ENCODE results near the gene USF2. TPM values are rescaled to one million over a fixed set of nuclear protein-coding genes. Genes with fewer than 3 reads are reported as not detected.
A peak's percentile ranks its signal among the peaks of the same experiment; 100 is the strongest.

USF2 gene
- total RNA-seq, 1 donor from 2014 or later: 113 TPM

- DNase-seq (ENCODE audit: low spot score): peak; percentile 44
Measured at GRCh38 chr19:35265900-35266519, 2.8 kb upstream of the USF2 start.

DNA sequence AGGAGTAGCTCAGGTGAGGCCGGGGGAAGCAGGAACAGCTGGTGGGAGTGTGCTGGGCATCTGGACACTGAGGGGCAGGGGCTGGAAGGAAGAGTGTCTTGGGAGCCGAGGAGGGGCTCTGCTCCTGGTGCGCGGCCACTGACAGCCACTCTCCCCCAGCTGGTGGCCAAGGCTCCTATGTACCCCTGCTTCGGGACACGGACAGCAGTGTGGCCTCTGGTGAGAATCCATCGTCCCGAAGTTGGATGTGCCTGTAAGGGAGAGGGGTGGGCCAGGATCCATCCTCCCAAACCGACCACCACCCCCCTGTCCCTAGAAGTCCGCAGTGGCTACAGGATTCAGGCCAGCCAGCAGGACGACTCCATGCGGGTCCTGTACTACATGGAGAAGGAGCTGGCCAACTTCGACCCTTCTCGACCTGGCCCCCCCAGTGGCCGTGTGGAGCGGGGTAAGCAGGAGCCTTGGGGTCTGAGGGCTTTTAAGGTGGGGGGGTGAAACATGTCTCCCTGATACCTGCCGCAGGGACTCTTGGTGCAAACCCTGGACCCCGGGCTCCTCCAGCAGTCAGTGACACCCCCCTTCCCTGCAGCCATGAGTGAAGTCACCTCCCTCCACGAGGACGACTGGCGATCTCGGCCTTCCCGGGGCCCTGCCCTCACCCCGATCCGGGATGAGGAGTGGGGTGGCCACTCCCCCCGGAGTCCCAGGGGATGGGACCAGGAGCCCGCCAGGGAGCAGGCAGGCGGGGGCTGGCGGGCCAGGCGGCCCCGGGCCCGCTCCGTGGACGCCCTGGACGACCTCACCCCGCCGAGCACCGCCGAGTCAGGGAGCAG lies 2.0 kb upstream of the USF2 start:
- peak; percentile 49 for DNase-seq (ENCODE audit: low spot score)

- DNase-seq (ENCODE audit: low spot score): peak; percentile 63
Measured at GRCh38 chr19:35267353-35267817, 1.4 kb upstream of the USF2 start.

DNA sequence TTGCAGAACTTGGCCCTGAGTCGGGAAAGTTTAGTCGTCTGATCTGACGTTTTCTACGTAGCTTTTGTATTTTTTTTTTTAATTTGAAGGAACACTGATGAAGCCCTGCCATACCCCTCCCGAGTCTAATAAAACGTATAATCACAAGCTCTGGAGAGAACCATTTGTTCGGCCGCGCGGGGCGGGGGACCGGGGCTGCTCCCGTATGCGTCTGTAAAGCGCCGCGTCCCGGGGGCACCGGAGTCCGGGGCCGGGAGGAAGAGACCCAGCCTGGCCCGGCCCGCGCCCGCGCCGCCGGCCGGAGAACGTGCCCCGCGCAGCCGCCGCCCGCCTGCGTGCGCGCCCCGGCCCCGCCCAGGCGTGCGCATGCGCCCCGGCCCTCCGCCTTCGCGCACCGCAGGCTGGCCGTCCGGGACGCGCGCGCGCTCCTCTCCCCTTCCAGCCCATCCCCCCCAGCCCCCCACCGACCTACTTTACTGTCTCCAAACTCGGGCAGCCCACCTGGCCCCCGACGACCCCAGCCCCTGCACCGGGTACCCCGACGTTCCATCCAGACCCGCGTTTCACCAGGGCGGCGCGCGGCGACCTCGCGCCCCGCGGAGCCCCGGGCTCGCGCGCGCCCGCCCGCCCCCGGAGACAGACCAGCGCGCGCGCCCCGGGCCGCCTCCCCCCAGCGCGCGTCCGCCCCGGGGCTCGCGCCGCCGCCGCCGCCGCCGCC lies 785 bp upstream of the USF2 start:
- DNase-seq (ENCODE audit: low spot score): peak; percentile 71

DNA sequence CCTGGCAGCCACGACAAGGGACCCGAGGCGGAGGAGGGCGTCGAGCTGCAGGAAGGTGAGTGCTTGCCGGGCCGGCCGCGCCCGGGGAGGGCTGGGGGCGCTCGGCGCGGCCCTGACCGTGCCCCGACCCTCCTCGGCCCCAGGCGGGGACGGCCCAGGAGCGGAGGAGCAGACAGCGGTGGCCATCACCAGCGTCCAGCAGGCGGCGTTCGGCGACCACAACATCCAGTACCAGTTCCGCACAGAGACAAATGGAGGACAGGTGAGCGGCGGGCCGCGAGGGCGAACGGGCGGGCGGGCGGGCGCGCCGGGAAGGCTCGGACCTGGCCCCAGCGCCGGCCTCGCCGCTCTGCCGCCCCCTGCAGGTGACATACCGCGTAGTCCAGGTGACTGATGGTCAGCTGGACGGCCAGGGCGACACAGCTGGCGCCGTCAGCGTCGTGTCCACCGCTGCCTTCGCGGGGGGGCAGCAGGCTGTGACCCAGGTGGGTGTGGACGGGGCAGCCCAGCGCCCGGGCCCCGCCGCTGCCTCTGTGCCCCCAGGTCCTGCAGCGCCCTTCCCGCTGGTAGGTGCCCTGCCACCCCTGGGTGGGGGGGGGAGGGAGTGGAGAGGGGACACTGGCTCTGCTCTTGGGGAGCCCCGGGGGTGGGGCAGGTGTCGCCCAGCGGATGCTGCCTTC lies 816 bp downstream of the USF2 start:
- DNase-seq (ENCODE audit: low spot score): peak; percentile 90

- DNase-seq (ENCODE audit: low spot score): peak; percentile 55
Measured at GRCh38 chr19:35270381-35270811, 1.6 kb downstream of the USF2 start.

- no peak for DNase-seq (ENCODE audit: low spot score)
Measured at GRCh38 chr19:35271546-35271945, 2.8 kb downstream of the USF2 start.

- no peak for DNase-seq (ENCODE audit: low spot score)
Measured at GRCh38 chr19:35272122-35272719, 3.5 kb downstream of the USF2 start.

- no peak for DNase-seq (ENCODE audit: low spot score)
Measured at GRCh38 chr19:35272954-35273649, 4.3 kb downstream of the USF2 start.

- DNase-seq (ENCODE audit: low spot score): no peak
Measured at GRCh38 chr19:35273686-35274259, 5.0 kb downstream of the USF2 start.

- DNase-seq (ENCODE audit: low spot score): no peak
Measured at GRCh38 chr19:35274323-35274722, 5.6 kb downstream of the USF2 start.

GRCh38 chr19:35276706-35277281 lies 8.0 kb downstream of the USF2 start:
- no peak for DNase-seq (ENCODE audit: low spot score)

DNA sequence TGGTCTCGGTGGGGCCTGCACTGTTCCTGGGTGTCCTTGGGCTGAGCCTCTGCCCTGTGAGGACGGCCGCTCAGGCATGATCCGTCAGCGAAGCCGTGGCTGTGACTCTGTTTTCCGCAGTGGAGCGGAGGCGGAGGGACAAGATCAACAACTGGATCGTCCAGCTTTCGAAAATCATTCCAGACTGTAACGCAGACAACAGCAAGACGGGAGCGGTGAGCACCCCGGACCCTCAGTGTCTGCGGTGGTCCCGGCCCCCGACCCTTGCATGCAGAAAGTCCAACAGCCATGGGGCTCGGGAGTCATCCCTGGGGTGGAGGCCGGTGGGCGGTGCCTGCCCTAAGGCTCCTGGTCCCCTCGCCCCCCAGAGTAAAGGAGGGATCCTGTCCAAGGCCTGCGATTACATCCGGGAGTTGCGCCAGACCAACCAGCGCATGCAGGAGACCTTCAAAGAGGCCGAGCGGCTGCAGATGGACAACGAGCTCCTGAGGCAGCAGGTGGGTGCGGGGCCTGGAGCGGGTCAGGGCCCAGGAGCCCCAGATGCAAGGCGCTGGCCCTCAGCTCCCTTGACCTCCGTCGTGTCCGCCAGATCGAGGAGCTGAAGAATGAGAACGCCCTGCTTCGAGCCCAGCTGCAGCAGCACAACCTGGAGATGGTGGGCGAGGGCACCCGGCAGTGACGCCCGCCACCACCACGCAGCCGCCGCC lies 10.0 kb downstream of the USF2 start:
- DNase-seq (ENCODE audit: low spot score): no peak

GRCh38 chr19:35279374-35279773 lies 10.6 kb downstream of the USF2 start:
- DNase-seq (ENCODE audit: low spot score): no peak

DNA sequence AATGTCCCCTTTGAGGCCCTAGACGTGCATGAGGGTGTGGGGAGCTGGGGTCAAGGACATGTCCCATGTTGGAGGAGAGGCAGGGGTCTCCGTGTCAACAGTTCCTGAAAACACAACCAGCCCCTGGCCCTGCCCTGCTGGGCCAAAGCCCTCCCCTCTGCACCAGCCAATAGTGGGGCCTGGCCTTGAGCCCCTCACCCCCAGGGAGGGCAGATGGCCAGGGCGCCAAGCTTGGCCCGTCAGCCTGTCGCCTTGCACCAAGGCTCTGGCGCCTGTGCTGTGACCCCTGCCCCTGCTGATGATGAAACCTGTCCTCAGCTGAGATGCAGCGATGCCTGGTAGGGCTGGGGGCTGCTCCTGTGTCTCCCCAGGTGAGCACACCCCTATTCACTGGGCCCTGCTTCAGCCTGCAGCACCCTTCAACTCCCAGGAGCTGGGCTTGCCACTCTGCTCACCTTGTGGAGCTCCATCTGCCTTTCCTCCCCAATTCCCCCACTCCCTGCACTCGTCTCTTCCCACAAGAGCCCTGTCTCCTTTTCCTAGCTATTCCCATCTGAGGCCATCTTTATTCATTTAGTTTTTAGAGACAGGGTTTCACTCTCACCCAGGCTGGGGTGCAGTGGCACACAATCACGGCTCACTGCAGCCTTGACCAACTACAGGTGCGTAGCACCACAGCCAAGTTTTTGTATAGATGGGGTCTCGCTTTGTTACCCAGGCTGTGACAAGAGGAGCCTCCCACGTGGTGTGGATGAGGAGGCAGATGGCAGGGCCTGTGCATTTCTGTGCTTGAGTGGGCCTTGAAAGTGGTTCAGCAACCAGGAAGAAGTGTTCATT lies 11.4 kb downstream of the USF2 start:
- DNase-seq (ENCODE audit: low spot score): no peak

GRCh38 chr19:35281303-35281702 lies 12.5 kb downstream of the USF2 start:
- DNase-seq (ENCODE audit: low spot score): no peak

GRCh38 chr19:35284153-35285094 lies 15.7 kb downstream of the USF2 start:
- no peak for DNase-seq (ENCODE audit: low spot score)

DNA sequence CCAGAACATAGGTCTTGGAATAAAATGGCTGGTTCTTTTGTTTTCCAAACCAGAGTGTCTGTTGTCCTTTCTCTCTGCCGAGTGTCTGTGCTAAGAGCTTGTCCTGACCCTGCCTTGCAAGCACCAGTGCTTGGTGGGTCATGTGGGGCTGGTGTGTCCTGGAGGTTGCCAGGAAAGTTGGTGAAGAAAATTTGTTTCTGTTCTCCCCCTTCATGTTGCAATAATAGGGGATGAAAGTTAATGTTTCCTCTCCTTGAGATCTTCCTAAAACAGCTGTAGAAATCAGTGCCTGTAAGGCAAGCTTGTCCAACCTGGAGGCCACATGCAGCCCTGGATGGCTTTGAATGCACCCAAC lies 16.3 kb downstream of the USF2 start:
- no peak for DNase-seq (ENCODE audit: low spot score)

All from ureter (tissue), 1 donor.